Colonic mucosa (tissue), 4 donors: ENCODE results near the gene HSPA12A. TPM values are rescaled to one million over a fixed set of nuclear protein-coding genes. Genes with fewer than 3 reads are reported as not detected.
A peak's percentile ranks its signal among the peaks of the same experiment; 100 is the strongest.

Experiments
- DNase-seq: peaks from one replicate; pipeline ENCODE4 v3.0.0-alpha.2; 2020
- H3K27ac ChIP-seq: fragments of 200-600 bp; one replicate; pipeline ENCODE4 v1.8.0; 2021
- H3K27me3 ChIP-seq: fragments of 200-600 bp; one replicate; pipeline ENCODE4 v1.8.0; 2021
- H3K36me3 ChIP-seq: fragments of 200-600 bp; one replicate; pipeline ENCODE4 v1.8.0; 2021
- H3K4me1 ChIP-seq: fragments of 200-600 bp; one replicate; pipeline ENCODE4 v1.8.0; 2021; ENCODE audit warnings: mild to moderate bottlenecking
- H3K4me3 ChIP-seq: fragments of 200-600 bp; one replicate; pipeline ENCODE4 v1.8.0; 2021
- H3K9ac ChIP-seq, 2 donors: one replicate each; pipeline ENCODE4 v1.7.0; 2013; ENCODE audit warnings: control low read depth in 2 of 2, low read depth in 2 of 2, low read length in 2 of 2
- H3K9me3 ChIP-seq: fragments of 200-600 bp; one replicate; pipeline ENCODE4 v1.8.0; 2021
- intact Hi-C: fragments of 100-400 bp; cut with DNase I; formaldehyde crosslinking; loops from one replicate; pipeline ENCODE4 v1.14.1; 2022
- total RNA-seq, 2 donors: library from RNA; stranded (reverse); fragmentation: NEBNext Ultra II Directional in 1 of 2; extraction: Animal tissue kit (Norgen Biotek cat#: 25700) in 1 of 2; gene quantifications; one replicate each; pipeline ENCODE4 v1.2.1, GENCODE V29; 2021
- TF ChIP-seq, protein P1 (sequence below): fragments of 200-600 bp; IDR thresholded peaks from one replicate; pipeline ENCODE4 v1.8.0; 2022; ENCODE audit warnings: antibody characterized with exemption, mild to moderate bottlenecking
- donor health status: healthy.
- donor health status: DM: no; HTN: no; CAD: no.
- donor health status: DM: no; HTN: no; CAD: no.

Gene HSPA12A
- total RNA-seq, 2 donors from 2014 or later: 6.2 to 7.0 TPM

DNA sequence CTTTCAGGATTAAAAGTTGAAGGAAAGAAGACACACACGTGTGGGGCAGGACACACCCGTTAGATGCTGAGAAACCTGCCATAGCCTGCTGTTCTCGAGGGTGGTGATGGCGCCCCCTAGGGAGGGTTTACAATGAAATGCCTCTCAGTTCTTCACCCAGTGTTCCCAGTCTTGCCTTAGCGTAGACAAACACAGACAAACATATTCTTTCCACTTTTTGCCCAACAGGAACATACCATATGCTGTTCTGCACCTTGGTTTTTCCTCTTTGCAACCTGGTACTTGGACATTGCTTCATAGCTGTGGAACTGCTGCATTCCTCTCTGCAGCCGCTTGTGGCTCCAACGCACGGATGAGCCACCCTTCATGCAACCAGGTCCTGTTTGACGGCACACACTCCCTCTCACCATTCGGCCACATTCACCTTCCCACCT is 23.3 kb upstream of the HSPA12A start:
- peak; percentile 73 for DNase-seq
- H3K9me3 ChIP-seq: no peaks in the 10 kb centered on the region
- H3K27me3 ChIP-seq: no peaks in the 10 kb centered on the region
- no peaks in the 10 kb centered on the region for H3K36me3 ChIP-seq
- TF ChIP-seq, protein P1, sequence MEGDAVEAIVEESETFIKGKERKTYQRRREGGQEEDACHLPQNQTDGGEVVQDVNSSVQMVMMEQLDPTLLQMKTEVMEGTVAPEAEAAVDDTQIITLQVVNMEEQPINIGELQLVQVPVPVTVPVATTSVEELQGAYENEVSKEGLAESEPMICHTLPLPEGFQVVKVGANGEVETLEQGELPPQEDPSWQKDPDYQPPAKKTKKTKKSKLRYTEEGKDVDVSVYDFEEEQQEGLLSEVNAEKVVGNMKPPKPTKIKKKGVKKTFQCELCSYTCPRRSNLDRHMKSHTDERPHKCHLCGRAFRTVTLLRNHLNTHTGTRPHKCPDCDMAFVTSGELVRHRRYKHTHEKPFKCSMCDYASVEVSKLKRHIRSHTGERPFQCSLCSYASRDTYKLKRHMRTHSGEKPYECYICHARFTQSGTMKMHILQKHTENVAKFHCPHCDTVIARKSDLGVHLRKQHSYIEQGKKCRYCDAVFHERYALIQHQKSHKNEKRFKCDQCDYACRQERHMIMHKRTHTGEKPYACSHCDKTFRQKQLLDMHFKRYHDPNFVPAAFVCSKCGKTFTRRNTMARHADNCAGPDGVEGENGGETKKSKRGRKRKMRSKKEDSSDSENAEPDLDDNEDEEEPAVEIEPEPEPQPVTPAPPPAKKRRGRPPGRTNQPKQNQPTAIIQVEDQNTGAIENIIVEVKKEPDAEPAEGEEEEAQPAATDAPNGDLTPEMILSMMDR: peak; percentile 31
- intact Hi-C loops: no loop called here
- H3K4me1 ChIP-seq: peaks cover 15% of the 10 kb centered on the region
- no peak overlapping the region for H3K9ac ChIP-seq
- H3K4me3 ChIP-seq: no peak overlapping the region
- no peak overlapping the region for H3K27ac ChIP-seq

- Histone ChIP-seq H3K36me3 (no peaks in the 10 kb centered on the region), H3K27ac (no peak overlapping the region), H3K9me3 (no peaks in the 10 kb centered on the region), H3K9ac (no peak overlapping the region), H3K27me3 (no peaks in the 10 kb centered on the region), H3K4me3 (no peak overlapping the region), H3K4me1 (peaks cover 15% of the 10 kb centered on the region)
- no peak for DNase-seq
- TF ChIP-seq, protein P1: no peak
- intact Hi-C loops: no loop called here
Observed at GRCh38 chr10:116764979-116765378, 22.6 kb upstream of the HSPA12A start.

GRCh38 chr10:116763440-116763839 is 21.1 kb upstream of the HSPA12A start:
- H3K4me1 ChIP-seq: peaks cover 15% of the 10 kb centered on the region
- H3K9ac ChIP-seq: no peak overlapping the region
- H3K27ac ChIP-seq: no peak overlapping the region
- DNase-seq: no peak
- intact Hi-C loops: no loop called here
- H3K36me3 ChIP-seq: no peaks in the 10 kb centered on the region
- no peaks in the 10 kb centered on the region for H3K27me3 ChIP-seq
- no peaks in the 10 kb centered on the region for H3K9me3 ChIP-seq
- no peak overlapping the region for H3K4me3 ChIP-seq
- TF ChIP-seq, protein P1: no peak

DNA sequence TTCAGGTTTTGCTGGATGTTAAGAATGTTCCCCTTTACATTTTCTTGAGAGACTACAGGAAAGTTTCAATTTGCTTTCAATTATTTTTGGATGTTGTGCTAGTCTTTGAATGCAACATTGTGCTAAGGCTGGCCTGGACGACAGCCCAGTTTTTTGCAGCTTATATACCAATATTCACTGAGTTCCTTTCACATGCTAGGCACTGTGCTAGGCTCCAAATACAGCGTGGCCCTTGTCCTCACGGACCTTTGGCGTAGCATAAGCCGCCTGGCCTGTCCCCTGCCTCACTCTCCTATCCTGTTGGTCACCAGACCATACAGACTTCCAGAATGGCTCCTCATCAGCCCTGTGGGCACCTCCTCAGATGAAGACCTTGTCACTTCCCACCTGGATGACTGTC is 19.5 kb upstream of the HSPA12A start:
- Histone ChIP-seq H3K9ac (no peak overlapping the region), H3K27ac (no peak overlapping the region), H3K4me3 (no peak overlapping the region), H3K36me3 (no peaks in the 10 kb centered on the region), H3K27me3 (no peaks in the 10 kb centered on the region), H3K9me3 (no peaks in the 10 kb centered on the region), H3K4me1 (peaks cover 10% of the 10 kb centered on the region)
- DNase-seq: no peak
- intact Hi-C loops: no loop called here
- TF ChIP-seq, protein P1: no peak

DNA sequence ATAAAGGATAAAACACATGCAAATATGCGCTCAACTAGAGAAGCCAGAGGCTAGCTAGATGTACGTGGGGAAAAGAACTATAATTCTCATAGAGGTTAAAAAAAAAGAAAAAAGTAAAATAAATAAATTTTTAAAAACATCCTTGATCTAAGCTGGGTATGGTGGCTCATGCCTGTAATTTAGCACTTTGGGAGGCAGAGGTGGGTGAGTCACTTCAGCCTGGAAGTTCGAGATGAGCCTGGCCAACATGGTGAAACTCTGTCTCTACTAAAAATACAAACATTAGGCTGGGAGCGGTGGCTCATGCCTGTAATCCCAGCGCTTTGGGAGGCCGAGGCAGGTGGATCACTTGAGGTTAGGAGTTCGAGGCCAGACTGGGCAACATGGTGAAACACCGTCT is 18.6 kb upstream of the HSPA12A start:
- Histone ChIP-seq H3K27me3 (no peaks in the 10 kb centered on the region), H3K4me3 (no peak overlapping the region), H3K27ac (no peak overlapping the region), H3K9ac (no peak overlapping the region), H3K9me3 (no peaks in the 10 kb centered on the region), H3K36me3 (no peaks in the 10 kb centered on the region), H3K4me1 (no peaks in the 10 kb centered on the region)
- TF ChIP-seq, protein P1: no peak
- no peak for DNase-seq
- intact Hi-C loops: no loop called here

DNA sequence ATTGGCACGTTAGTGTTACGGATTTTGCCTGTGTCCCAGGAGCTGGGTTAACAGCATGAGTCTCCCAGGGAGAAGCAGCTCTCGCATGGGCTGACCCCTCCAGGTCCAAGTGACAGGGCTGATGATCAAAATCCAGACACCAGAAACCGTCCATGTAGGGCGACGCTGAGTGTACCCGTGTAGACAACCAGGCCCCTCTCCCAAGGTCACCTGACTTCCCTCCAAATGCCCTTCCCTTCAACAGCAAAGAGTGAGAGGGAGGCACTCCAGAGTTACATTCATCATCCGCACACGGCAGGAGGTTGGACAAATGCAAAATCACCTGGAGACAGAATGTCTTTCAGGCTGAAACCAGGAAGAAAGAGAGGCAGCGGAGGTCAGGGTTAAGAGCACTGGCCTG is 14.9 kb upstream of the HSPA12A start:
- H3K36me3 ChIP-seq: no peaks in the 10 kb centered on the region
- no peak overlapping the region for H3K4me3 ChIP-seq
- no peak overlapping the region for H3K9ac ChIP-seq
- H3K4me1 ChIP-seq: no peaks in the 10 kb centered on the region
- H3K9me3 ChIP-seq: no peaks in the 10 kb centered on the region
- intact Hi-C loops: no loop called here
- TF ChIP-seq, protein P1: no peak
- DNase-seq: no peak
- no peak overlapping the region for H3K27ac ChIP-seq
- no peaks in the 10 kb centered on the region for H3K27me3 ChIP-seq
